PFSK-1 (cell line): ENCODE data around the gene LRBA.

ENCODE experiments used
- FOXP2 ChIP-seq: optimal IDR thresholded peaks from 2 replicates; pipeline ENCODE3; 2011; ENCODE audit warnings: borderline replicate concordance, control low read depth, inconsistent platforms; ENCODE audit not compliant: insufficient read depth; ENCODE audit errors: extremely low read length, extremely low read depth
- POLR2AphosphoS5 ChIP-seq: IDR thresholded peaks from 2 replicates; pipeline ENCODE4 v1.6.1; 2012; ENCODE audit warnings: low read depth, mild to moderate bottlenecking, control low read depth, low read length, moderate library complexity
- SIN3A ChIP-seq: IDR thresholded peaks from 2 replicates; pipeline ENCODE4 v1.6.1; 2012; ENCODE audit warnings: mild to moderate bottlenecking, low read length, moderate library complexity, borderline replicate concordance; ENCODE audit not compliant: insufficient read depth
- TAF1 ChIP-seq: IDR thresholded peaks from 2 replicates; pipeline ENCODE4 v1.6.1; 2012; ENCODE audit warnings: low read length, control low read depth, borderline replicate concordance; ENCODE audit not compliant: insufficient read depth
- TF ChIP-seq, protein P1 (sequence below), 2 experiments: IDR thresholded peaks; 2 replicates each; pipeline versions ENCODE4 v1.6.1 to v1.8.0; 2011 to 2012; ENCODE audit warnings: low read depth in 2 of 2, low read length in 2 of 2, control low read depth in 1 of 2, inconsistent platforms in 1 of 2, mild to moderate bottlenecking in 1 of 2, moderate library complexity in 1 of 2; ENCODE audit not compliant: insufficient read depth in 1 of 2

DNA sequence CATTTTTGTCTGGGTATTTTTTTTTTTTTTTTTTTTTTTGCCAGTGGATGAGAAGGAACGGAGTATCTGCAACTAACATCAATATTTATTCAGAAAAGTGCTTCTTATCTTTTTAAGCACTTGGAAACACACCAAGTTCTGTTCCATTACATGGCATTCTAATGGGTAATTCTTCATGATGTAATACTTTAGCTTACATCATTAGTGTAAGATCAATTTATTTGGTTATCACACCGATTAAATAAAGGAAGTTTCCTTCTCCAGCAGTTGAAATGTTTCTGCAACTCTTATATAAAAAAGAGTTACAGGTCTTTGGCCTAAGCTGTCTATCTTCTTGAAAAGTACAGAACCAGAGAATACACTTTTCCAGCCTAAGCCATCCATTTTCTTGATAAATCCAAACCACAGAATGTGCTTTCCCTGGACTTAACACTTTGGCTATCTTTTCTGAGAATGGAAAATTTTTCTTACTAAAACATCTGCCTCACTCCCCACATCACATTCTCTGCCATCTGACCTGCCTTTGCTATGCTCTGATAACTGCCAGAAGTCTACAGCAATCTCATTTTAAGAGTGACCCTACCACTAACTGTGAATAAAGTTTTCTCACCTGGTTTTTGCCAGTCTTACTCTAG is 625.1 kb downstream of the LRBA start:
- TF ChIP-seq, protein P1, sequence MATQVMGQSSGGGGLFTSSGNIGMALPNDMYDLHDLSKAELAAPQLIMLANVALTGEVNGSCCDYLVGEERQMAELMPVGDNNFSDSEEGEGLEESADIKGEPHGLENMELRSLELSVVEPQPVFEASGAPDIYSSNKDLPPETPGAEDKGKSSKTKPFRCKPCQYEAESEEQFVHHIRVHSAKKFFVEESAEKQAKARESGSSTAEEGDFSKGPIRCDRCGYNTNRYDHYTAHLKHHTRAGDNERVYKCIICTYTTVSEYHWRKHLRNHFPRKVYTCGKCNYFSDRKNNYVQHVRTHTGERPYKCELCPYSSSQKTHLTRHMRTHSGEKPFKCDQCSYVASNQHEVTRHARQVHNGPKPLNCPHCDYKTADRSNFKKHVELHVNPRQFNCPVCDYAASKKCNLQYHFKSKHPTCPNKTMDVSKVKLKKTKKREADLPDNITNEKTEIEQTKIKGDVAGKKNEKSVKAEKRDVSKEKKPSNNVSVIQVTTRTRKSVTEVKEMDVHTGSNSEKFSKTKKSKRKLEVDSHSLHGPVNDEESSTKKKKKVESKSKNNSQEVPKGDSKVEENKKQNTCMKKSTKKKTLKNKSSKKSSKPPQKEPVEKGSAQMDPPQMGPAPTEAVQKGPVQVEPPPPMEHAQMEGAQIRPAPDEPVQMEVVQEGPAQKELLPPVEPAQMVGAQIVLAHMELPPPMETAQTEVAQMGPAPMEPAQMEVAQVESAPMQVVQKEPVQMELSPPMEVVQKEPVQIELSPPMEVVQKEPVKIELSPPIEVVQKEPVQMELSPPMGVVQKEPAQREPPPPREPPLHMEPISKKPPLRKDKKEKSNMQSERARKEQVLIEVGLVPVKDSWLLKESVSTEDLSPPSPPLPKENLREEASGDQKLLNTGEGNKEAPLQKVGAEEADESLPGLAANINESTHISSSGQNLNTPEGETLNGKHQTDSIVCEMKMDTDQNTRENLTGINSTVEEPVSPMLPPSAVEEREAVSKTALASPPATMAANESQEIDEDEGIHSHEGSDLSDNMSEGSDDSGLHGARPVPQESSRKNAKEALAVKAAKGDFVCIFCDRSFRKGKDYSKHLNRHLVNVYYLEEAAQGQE (IDR thresholded peaks at IDR 0.05; ENCODE audit: insufficient read depth in 1 of 2, low read depth in 2 of 2, low read length in 2 of 2), result no peak
- TF ChIP-seq POLR2AphosphoS5 (no peak), SIN3A (no peak), TAF1 (no peak), FOXP2 (no peak)
